Sciatic nerve (tissue), 2 donors: ENCODE data around the gene SLC9A4. TPM values are rescaled to one million over a fixed set of nuclear protein-coding genes. Genes with fewer than 3 reads are reported as not detected.

Experiments used
- ATAC-seq: fragments of 200-7000 bp; cut with Tn5 transposase; one replicate; pipeline ENCODE4 v1.9.1; 2020; ENCODE audit warnings: mild to moderate bottlenecking, moderate library complexity
- DNase-seq: peaks from one replicate; pipeline ENCODE4 v3.0.0-alpha.2; 2020; ENCODE audit warnings: low spot score
- intact Hi-C: fragments of 100-400 bp; cut with DNase I; formaldehyde crosslinking; loops from one replicate; pipeline ENCODE4 v1.14.2; 2022
- total RNA-seq: library from RNA; stranded (reverse); fragmentation: NEBNext Ultra II Directional; extraction: Animal tissue kit (Norgen Biotek cat#: 25700); gene quantifications from one replicate; pipeline ENCODE4 v1.2.1, GENCODE V29; 2021
- donor health status: DM: no; HTN: no; CAD: no.
- donor health status: DM: no; HTN: no; CAD: no.

SLC9A4 gene
- total RNA-seq, 1 donor from 2014 or later, result not detected

DNA sequence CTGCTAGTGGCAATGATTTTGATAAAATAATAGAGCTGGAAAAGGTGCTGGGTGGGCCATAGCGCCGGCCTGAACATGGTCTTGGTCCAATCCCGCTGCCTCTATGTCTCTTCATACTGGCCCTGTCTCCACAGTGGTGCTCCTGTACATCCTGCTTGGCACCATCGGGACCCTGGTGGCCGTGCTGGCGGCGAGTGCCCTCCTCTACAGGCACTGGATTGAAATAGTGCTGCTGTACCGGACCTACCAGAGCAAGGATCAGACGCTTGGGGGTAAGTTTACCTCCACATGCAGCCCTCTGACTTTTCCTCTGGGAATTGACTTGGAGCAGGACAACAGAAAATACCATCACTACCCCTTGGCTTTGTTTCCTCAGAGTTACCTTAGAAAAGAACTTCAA lies 26.1 kb upstream of the SLC9A4 start:
- DNase-seq (no peak), ATAC-seq (no peak)
- intact Hi-C loops, result no loop called here

GRCh38 chr2:102449370-102449974 lies 23.6 kb upstream of the SLC9A4 start:
- no peak for DNase-seq
- ATAC-seq, result peak; percentile 36
- intact Hi-C loops, result no loop called here

DNA sequence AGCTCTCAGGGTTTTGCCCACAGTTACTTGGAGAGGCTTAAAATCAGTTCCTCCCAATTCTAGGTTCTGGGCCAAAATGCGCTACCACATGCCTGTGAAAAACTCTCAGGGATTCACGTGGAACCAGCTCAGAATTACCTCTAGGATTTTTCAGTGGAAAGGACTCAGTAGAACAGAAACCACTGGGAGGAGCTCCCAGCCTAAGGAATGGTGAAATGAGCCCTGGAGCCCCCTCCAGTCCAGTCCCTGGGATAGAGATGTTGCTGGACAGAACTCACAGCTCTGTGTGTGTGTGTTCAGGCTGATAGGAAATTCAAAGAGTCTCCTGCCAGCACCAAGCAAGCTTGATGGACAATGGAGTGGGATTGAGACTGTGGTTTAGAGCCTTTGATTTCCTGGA lies 21.1 kb upstream of the SLC9A4 start:
- ATAC-seq, result no peak
- no peak for DNase-seq
- intact Hi-C loops, result no loop called here

DNA sequence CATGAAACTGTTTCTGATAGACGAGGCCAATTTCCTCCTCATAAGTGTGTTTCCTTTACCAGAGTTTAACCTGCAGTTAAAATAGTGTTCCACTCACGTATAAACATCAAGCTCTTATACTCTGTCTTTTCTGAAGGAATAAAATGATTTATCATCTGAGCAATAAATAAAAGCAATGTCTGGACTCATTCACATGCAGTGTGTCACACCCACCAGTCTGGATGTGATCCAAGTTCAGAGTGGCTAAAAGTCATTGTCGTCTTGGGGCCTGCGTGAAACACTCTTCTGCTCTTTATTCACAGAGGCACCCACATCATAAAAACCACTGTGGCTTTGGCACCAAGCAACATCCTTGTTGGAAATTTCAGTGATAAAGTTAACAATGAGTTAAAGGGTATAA lies 19.5 kb upstream of the SLC9A4 start:
- intact Hi-C loops, result no loop called here
- DNase-seq, result no peak
- no peak for ATAC-seq

DNA sequence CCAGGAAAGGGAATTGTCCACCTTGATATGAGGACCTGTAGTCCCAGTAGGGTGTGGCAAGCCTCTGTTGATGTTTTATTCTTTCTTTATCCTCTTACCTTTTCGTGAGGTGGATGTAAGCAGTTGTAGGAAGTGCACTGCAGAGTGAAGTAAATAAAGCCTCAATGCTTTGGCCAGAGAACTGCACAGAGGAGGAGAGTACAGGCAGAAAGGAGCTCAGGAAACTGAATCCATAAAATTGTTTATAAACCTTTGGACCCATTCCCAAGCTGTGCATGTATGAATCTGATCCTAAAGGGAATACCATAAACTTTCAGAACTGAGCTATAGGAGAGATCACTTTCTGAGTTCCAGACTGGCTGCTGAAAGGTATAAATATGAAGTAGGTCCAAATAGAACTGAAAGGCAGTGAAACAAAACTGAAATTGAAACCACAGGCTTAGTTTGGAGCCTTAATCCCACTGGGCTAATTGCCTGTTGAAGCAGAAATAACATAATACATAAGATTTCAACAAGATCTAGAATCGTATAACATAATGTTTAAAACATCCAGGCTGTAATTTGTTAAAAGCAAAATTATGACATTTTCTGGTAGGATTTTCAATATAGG lies 17.9 kb upstream of the SLC9A4 start:
- ATAC-seq (no peak), DNase-seq (no peak)
- intact Hi-C loops, result no loop called here

DNA sequence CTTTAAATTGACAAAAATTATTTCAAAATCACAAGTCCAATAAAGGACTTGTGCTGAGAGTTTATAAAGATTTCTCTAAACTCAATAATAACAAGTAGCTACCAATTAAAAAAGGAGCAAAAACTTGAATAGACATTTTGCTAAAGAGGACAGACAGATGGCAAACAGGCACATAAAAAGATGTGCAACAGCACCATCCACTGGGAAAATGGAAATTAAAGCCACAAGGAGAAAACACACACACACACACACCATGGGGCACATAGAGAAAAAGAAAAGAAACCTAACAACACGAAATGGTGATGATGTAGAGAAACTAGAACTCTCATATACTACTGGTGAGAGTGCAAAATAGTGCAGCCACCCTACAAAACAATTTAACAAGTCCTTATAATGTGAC lies 12.6 kb upstream of the SLC9A4 start:
- no peak for ATAC-seq
- intact Hi-C loops, result no loop called here
- no peak for DNase-seq

DNA sequence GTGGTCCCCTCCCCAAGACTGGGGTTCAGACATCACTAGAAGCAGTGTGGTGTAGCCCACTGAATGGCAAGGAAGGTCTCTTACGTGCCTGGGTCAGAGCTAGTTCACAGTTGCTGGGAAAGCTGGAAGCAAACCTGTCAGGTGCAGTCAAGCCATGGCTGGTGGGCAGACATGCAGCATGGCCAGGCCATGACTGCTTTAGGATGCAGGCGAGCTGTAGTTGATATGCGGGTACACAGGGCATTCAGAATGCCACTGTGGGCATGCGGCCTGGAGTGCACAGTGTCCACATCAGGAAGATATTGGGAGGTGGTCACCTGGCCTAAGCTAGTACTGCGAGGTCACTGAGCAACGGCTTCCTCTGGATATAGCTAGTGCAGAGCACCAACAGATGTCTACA lies 11.8 kb upstream of the SLC9A4 start:
- DNase-seq, result no peak
- intact Hi-C loops, result no loop called here

DNA sequence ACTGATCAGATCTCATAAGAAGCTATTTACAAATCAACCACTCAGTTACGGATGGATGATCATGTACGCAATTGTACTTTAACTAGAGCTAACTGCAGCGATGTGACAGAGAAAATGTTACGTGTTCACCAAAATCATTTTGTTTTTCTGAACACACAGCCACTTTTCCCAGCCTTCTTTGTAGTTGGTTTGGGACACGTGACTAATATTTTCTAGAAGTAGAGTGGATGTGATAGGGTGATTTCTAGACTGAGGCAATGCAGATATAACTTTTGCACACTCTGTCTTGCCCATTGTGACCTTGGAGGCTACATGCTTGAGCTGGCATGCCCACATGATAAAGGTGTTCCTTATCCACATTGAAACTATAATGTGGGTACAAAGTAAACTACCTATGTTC lies 9.9 kb upstream of the SLC9A4 start:
- no peak for DNase-seq
- intact Hi-C loops, result no loop called here
- no peak for ATAC-seq

More for the DNA sequence above, 11.8 kb upstream of the SLC9A4 start:
- ATAC-seq, result no peak

DNA sequence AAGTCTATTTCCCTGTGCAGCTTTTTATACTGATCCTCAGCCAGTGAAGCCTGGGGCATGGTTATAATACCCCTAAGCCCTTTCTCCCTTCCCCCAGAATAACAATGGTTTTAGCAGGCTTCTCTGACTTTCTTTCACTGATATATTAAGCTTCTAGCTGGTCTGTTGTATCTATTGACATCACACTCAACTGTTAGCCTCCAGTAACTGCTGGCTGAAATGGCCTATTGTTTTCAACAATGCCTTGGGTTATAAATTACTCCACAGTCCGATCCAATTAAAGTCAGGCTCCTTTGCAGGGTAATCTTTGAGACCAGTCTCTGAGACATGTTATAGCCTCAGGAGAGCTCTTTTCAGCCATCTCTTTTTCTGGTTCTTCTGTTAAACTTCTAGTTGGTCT lies 2.9 kb upstream of the SLC9A4 start:
- no peak for DNase-seq
- intact Hi-C loops, result no loop called here
- ATAC-seq, result no peak

GRCh38 chr2:102473631-102474030 lies 605 bp downstream of the SLC9A4 start:
- ATAC-seq (no peak), DNase-seq (no peak)
- intact Hi-C loops, result no loop called here

- no peak for ATAC-seq
- intact Hi-C loops, result no loop called here
- DNase-seq, result no peak
These were observed 1.8 kb downstream of the SLC9A4 start for GRCh38 chr2:102474785-102475184.

GRCh38 chr2:102478686-102479470 lies 5.9 kb downstream of the SLC9A4 start:
- intact Hi-C loops, result no loop called here
- DNase-seq (no peak), ATAC-seq (no peak)

DNA sequence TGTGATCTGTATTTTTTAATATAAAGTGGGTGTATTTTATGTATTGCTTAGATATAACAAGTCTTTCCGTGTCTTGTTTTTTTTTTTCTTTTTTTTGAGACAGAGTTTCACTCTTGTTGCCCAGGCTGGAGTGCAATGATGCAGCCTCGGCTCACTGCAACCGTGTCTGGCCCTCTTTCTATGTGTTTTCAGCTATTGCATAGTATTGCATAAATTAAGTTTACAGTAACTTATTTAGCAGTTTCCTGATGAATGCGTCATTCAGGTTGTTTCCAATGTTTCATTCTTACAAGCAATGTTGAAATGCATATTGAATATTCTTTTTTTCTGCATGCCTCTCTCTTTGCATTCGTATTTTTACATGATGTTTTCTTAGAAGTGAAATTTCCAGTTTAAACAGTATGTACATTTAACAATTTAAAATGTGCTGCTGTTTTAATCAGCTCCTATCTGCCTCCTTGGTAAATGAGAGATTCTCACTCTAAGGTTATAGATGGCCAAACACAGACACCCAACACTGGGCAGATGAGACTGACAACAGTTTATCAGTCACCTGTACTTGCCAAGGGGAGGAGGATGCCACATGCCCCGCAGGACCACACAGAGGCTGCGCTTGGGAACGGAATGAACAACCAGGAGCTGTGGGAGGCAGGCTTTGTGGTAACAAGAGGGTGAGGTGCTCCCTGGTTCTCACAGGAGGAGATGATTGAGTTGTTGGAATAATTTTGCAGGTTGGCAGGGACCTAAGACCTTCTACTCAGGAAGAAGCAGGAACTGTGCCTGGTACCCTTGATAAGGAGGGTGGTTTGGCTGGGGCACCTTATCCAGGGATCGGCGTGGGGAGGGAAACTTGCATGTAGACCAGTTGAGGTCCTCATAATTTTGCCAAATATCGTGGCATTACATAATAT lies 7.5 kb downstream of the SLC9A4 start:
- DNase-seq, result no peak
- intact Hi-C loops, result no loop called here
- ATAC-seq, result no peak

GRCh38 chr2:102481931-102482330 lies 8.9 kb downstream of the SLC9A4 start:
- ATAC-seq, result no peak
- DNase-seq, result no peak
- intact Hi-C loops, result no loop called here

DNA sequence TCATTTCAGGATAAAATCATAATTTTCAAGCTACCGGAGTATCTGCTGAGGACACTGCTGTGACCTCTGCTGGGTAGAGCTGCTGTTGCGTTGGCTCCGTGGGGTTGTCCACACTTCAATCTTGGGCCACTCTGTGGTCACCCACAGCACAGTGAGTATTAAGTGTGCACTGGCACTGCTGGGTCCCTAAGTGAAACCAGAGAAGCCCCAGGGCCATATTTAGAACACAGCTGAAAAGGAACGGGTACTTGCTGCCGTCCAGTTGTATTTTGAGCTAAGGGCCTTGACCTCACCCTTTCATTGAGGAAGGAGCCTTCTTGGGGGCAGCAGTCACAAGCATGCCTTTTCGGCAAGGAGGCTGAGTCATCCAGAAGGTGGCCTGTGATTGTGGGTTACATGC lies 10.1 kb downstream of the SLC9A4 start:
- DNase-seq (no peak), ATAC-seq (no peak)
- intact Hi-C loops, result no loop called here

DNA sequence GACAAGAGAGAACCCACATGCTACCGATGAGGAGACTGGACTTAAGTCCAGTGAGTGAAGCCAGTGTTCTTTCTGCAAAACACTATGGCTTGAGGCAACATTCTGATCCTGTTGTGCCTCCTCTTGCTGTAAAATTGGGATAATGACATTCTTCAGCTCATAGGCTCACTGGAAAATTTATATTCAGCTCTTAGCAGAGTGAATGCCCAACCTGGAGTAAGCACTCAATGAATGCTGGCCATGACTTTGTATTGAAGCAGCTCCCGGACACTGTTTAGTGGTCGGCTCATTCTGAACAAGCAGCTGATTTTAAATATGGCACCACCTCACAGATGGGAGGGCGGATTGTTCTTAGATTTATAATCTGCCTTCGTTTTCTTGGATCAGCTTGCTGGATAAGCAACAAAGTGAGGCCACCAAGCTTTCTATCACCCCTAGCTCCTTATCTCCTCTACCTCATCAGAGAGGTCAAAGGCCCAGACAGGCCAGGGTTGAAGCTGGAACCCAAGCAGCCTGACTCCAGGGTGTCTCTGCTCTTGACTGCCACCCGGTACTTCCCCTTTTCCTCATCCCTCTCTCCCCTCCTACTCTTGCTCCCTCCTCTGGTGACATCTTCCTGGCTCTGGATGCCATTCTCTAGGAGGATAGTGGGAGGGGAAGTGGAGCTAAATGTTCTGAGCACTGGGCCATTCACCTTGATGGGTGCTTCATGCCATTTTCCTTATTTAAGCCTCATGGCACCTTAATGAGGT lies 11.5 kb downstream of the SLC9A4 start:
- DNase-seq, result no peak
- no peak for ATAC-seq
- intact Hi-C loops, result loop anchor here (5.0 kb wide), 1 partner anchor 1387 kb away; no protein-coding TSS in a partner anchor

- intact Hi-C loops, result loop anchor here (5.0 kb wide), 1 partner anchor 1388 kb away; no protein-coding TSS in a partner anchor
- ATAC-seq, result no peak
- no peak for DNase-seq
These were observed 12.2 kb downstream of the SLC9A4 start for GRCh38 chr2:102485147-102485785.
